Activated CD4-positive, alpha-beta T cell treated with anti-CD3 and anti-CD28 coated beads, Interleukin-2, amount 50 U/mL, for 24 hours (primary cell): Measurements from ENCODE around the gene ST3GAL5.
"Not testable (repeated sequence)": the region's sequence is repeated elsewhere in the genome, so short reads cannot be mapped to it uniquely, and the experiment has no call there.

Experiments used
- DNase-seq, 2 donors: peaks; one replicate each; pipeline ENCODE4 v3.0.0-alpha.2; 2020; ENCODE audit warnings: low read depth in 1 of 2, low spot score in 1 of 2

The ST3GAL5 gene

DNA sequence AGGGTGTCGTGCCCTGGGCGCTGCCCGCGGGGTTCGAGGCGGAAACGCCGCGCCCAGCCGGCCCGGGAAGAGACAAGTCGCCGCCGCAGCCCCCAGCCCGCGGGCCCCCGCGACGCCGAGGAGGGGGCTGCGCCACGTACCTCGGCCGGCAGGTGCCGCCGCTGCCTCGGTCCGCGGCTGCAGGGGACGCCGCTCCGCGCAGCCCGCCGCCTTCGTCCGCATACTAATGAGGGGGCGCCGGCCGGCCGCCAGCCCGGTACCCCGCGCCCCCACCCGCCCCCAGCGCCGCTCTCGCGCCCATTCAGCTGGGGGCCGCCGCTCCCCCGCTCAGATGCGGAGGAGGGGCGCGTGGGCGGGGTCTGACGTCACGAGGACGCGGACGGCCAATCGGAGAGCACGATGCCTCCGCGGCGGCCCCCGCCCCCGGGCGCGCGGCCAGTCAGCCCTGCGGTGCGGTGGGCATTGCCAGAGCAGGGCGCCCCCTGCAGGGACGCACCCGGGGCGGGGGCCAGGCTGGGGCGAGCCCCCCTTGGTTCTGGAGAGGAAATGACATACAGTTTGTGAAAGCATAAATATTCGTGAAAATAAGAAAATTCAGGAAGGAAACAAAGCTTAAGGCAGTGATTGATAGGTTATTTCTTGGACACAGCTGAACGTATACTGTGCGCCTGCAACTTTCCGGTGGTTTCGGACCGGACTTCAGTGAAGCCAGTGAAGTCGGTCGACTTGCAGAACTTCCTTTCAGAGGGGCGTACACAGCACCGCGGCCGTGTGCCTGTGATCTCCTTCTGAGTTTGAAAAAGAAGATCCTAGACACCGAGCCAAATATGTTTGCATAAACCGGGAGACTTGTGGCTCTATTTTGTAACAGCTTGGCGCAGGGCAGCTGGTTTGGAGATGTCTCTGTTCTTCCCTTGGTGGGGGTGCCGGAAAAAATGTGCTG, at the start of gene ST3GAL5:
Gene ST3GAL5, minus strand, starts transcription at position 307 of the 943 bp plus-strand sequence. Its CDS starts 85 bp downstream, at position 222.
- DNase-seq = peak; percentile 83 to 85

DNA sequence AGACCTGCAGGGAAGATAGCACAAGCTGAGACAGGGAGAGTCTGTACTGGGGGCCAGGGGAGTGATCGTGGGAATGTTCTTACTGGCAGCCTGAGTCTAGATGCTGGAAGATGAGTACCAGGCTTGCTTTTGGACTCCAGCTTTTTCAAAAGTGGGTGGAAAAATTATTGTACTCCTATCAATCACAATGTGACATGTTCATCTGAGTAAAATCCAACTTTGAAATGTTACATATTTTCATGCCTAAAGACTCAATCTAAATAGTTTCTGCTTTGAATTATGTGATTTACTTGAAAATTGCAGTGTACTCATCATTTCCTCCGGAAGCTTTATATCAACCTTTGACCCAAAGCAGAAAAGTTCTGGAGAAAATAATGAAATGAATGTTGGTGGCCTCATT, 49.7 kb upstream of the ST3GAL5 start:
- no peak for DNase-seq

DNA sequence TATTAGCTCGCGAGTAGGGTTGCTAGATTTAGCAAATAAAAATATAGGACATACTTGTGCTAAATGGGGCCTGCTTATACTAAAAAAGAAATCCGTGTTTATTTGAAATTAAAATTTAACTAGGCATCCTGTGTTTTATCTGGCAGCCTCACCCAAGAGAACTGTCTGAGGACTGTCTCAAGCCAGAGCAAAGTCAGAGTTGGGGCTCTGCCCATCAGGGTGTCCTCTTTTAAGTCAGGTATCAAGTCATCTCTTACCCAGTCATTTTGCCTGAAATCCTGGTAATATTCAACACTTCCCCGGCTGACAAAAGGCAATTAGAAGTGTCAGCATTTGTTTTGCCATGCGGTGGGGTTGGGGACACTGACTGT, 48.3 kb upstream of the ST3GAL5 start:
- no peak for DNase-seq

DNA sequence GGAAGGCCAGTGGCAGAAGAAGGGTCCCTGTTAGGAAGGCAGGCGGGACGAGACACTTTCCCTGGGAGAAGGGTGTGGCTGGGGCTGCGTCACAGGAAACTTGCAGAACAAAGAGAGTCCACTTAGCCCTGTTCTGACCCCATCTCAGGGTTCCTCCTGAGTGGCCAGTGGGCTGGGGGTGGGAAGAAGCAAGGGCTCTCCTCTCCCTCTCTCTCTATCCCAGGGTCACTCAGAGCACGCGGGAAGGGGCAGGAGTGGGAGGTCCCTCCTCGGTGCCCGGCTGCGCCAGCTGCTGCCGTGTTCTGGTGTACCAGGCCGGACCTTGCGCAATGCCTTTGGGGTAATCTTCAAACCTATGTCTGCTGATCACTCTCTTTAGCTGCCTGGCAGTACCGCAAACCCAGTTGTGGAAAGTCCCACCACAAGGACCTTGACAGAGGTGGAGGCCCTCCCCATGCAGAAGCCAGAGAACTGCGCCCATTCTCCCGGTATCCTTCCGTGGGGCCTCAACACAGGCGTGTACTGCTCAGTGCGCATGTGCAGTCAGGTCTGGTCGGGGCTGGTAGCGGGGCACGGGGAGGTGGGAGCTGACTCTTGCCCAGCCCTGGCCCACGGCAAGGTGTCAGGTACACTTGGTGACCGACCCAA, 47.8 kb upstream of the ST3GAL5 start:
- DNase-seq = no peak

DNA sequence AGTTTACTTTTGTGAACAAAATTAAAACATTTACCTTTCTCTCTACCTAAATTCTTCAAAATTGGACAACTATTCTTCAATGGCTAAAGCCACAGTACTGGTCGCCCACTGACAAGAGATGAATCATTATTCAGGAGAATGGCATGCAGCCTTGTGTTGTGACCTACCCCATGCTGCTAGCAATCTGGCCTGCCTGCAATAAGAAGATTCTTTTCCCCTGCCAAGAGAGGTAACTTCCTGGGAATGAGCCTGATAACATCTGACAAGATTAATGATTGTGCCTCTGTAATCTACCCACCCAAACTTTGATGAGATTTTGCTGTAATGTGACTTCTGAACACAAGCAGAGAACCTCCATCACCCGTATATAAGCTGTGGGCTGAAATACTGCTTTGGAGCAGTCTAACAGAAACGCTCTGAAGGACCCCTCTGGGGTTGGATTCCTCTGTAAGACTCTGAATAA, 47.0 kb upstream of the ST3GAL5 start:
- DNase-seq = no peak

DNA sequence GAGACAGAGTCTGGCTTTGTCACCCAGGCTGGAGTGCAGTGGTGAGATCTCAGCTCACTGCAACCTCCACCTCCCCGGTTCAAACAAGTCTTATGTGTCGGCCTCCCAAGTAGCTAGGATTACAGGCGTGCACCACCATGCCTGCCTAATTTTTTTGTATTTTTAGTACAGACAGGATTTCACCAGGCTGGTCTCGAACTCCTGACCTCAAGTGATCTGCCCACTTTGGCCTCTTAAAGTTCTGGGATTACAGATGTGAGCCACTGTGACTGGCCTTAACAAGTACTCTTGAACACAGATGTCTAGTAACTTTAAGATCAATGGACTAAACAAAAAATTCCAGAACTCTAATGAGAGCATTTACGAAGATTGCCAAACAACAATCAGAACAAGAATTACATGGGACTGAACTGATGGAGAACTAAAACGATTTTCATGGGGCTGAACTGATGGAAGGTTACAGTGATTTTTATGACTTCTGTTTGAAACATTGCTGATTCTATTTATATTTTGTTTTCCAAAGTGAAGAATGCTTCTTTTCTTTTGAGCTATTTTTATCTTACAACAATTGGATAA, 46.5 kb upstream of the ST3GAL5 start:
- no peak for DNase-seq

DNA sequence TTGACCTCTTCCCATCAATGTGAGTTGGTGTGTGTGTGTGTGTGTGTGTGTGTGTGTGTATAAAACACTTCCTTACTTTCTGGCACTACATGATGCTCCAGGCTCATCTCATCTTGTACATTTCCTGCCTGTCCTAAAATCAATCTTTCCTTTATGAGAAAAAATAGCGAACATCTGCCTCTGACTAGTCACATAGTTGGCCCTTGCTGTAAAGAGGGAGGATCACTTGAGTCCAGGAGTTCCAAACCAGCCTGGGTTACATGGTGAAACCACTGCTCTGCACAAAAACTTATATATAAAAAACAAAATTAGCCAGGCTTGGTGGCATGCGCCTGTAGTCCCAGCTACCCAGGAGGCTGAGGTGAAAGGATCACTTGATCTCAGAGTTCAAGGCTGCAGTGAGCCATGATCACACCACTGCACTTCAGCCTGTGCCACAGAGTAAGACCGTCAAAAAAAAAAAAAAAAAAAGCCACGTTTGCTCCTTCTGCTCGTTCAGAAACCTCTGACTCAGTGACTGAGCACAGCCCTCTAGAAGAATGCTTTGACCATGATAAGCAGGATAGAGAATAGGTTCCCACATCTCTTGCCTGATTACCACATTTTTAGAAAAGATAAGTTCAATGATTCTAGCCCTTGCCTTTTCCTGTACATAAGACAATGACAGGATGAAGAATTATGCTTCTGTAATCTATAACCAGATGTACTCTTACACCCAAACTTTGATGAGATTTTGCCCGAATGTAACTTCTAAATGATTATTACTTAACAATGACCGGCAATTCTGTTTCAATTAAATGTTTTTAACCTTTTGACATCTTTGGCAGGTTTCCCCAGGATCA, 45.2 kb upstream of the ST3GAL5 start:
- DNase-seq = no peak

DNA sequence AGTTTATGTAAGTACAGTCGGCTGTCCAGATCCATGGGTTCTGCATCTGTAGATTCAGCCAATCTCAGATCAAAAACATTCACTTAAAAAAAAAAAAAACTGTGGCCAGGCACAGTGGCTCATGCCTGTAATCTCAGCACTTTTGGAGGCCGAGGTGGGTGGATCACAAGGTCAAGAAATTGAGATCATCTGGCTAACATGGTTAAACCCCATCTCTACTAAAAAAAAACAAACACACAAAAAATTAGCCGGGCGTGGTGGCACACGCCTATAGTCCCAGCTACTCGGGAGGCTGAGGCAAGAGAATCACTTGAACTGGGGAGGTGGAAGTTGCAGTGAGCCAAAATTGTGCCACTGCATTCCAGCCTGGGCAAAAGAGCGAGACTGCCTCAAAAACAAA, 42.4 kb upstream of the ST3GAL5 start:
- not testable (repeated sequence) for DNase-seq

DNA sequence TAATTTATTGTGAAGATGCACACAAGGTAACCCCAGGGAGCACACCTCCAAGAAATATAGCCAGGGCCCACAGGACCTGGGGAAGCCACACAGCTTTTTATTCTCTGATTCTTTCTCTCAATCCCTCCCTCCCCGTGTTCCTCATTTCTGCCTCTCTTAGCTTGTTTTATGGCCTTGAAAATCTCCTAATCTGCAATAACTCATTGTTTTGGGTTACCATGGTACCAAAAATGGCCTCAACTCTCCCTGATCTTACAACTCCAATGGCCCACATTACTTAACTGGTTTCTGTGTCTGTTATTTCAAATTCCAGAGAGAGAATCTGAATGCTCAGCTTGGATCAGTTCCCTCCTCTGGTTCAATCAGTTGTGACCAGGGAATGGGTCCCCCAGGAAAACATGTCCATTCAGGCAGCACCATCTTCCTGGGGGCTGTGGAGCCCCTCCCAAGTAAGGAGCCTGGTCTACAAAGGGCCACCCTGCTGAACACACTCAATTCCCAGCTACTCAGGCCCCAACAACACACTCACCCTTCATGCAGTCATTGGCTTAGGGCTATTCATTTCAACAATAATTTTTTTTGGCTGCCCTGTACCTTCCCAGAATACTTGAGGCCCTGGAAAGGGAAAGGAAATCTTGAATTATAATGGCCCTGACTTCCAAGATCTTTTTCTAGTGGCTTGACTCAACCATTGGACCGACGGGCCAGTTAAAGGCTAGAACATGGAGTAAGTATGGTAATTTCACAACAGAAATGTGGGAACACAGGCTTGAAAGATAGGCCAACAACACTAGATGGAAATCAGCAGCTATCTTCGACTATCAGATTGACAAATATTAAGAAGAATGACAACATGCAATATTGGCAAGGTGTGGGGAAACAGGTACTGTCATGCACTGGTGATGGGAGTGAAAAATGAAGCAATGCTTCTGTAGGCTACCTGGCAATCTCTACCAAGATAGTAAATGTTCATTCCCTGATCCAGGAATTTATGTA, 41.6 kb upstream of the ST3GAL5 start:
- no peak for DNase-seq

DNA sequence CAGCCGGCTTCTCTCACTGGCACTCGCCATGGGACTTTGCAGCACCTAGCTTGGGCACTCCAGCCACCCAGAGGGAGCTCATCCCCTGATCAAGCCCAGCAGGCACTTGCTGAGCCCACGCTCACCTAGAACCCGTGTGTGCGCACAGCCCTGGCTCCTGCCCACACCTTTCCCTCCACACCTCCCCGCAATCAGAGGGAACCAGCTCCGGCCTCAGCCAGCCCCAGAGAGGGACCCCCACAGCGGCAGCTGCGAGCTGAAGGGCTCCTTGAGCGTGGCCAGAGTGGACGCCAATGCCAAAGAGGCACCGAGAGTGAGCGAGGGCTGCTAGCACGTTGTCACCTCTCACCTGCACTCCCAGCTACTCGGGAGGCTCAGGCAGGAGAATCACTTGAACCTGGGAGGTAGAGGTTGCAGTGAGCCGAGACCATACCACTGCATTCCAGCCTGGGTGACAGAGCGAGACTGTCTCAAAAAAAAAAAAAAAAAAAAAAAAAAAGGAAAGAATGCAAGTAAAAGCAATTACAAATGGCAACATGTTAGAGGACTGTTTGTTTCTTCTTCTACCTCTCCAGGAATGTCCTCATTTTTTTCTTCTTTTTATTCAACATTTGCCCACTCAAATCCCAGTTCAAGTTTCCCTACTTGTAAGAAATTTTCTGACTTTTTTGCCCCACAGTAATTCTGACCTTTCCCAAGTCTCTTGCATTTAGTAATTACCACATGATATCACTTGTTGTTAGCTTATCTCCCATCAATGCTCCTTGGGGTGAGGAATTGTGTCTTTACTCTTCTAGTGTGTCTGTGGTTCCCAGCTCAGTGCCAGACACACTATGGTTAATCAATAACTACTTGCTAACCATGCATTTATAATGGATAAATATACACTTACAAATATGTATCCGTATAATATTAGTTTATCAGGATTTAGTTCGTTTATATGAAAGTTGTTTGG, 40.6 kb upstream of the ST3GAL5 start:
- DNase-seq = no peak

DNA sequence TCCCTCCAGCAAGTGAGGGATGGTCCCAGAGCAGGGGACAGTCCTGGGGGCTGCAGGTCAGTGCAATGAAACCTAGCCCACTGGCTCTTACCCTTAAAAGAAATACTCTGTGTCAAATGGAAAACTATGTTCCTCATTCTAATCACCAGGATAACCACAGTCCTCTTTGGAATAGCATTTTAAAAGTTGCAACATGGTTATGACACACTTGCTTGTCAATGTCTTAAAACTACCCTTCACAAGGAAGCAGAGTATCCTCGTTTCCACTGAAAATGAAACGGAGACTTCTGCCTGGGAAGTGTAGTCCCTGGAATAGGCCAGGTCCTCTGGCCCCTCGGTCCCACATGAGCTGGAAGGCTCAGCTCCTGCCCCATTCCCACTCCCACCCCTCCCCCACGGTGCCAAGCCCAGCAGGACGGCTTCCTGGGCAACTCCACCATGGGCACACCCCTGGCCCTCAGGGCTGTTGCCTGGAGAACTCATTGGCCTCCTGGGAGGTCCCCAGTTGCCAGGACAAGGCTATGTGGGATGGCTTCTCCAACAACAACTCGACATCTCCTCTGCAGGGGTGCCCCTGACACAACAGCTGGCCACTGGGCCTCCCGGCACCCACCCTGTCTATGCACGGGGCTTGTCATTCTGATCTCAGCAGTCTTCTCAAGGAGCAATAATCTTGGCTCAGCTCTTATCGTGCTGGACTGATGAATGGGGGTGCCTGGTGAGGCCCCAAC, 38.3 kb upstream of the ST3GAL5 start:
- DNase-seq = no peak

DNA sequence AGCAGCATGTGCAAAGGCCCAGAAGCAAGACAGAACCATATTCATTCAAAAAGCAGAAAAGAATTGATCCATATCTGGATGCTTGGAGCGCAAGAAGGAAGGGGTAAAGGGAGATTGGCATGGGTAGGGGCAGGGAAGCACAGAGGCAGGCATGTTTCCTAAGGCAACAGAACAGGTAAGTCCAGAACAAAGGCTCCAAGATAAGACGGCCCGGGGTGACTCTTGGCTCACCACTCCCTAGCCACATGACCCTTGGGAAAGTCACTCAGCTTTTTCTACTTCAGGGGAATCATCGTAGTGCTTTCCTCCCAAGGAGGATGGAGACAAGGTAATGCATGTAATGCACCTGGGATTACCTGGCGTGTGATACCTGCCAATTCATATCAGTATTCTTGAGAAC, 37.7 kb upstream of the ST3GAL5 start:
- DNase-seq = no peak

DNA sequence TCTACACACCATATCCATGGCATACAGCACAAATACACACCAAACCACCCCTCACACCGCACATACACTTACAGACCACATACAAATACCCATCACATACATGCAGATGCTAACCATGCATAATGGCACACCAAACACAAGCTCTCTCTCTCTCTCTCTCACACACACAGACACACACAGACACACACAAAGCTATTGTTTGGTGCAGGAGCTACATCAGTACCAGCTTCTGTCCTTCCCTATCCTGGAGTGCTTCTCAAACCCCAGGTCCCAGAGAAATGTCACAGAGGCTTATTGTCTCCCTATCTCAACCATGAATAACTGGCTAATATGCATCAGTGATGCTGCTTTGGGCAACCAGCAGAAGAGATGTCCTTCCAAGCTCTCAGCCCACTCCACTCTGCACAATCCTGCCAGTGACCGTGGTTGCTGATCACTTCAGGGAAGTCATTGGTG, 36.5 kb upstream of the ST3GAL5 start:
- no peak for DNase-seq

DNA sequence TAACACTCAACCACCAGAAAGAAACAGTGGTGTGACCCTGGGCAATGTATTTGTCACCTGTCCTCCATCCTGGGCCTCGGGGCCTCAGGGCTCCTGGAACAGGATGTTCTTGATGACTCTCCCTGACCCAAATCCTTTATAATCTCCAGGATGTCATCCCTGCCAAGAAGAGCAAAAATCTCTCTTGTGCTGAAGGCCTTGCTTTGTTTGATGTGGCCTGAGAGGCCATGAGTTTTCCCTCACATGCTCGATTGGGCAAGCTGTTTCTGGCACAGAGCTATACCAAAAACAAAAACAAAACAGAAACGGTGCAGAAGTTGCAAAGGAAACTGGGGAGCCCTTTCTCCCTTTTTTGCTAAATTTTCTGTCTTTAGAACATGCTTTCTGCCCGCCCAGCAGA, 35.7 kb upstream of the ST3GAL5 start:
- DNase-seq = no peak

DNA sequence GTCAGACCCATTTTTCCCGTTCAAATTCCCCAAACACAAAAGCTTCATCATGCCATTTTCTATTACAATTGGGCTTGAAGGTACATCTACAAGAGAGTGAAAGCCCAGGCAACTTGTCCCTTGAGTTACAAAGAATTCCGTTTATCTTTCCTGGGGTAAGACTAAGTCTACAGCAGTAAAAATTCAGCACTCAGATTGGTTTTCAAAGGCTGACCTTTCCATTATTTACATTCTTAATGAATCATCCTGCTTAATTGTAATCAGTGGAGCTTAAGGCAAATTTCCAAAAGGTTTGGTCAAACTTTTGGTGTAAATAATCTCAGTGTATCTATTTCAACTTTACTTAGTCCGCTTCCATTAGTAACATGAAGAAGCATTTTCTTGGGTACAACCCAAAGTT, 33.4 kb upstream of the ST3GAL5 start:
- no peak for DNase-seq

DNA sequence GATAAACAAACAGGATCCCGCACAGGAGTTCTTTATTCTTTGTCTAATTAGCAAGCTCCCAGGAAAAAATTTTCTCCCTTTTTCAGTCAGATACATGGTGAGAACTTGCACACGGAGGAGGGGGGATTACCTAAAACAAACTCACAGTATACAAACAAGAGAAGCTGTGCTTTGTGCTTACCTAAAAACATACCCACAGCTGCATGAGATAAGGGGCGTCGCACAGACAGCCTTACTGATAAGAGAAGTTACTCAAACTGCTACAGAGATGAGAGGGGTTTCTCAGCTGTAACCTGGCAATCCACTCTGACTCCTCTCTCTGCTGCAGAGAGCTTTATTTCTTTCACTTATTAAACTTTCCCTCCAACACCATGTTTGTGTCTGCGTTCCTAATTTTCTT, 32.9 kb upstream of the ST3GAL5 start:
- DNase-seq = no peak

DNA sequence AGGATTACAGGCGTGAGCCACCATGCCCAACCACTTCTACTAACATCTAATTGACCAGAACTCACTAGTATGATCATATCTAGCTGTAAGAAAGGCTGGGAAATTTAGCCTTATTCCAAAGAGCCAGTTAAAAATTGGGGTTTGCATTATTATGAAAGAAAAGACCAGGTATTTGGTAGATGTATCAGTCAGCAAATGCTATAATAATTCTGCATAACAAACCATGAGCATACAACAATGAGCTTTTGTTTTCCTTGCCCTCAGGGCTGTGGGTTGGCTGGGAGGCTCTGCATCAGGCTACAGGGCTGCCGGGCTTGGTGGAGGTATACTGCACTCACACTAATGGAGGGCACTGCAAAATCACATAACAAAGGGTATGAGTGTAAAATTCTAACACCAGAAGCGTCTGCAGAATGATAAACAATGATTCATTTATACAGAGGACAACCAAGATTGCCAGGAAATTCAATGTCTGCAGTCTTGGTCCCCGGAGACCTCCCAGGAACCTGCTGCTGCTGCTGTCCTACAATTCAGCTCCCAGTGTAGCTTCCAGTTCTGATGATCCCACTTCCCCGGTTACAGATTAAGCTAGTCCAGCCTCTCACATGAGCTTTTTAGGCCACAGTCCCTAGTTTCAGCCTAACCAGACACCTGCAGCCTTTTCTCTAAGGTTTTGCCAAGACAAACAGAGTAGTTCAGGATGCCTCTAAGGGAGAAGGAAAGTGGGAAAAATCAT, 32.2 kb upstream of the ST3GAL5 start:
- no peak for DNase-seq
